GM12801 (cell line): ENCODE data around the gene KCNB1.

Source experiments
- TF ChIP-seq, protein P1 (sequence below): IDR thresholded peaks from one replicate; pipeline ENCODE4 v1.5.1; 2011; ENCODE audit warnings: control low read depth; ENCODE audit not compliant: insufficient read length; ENCODE audit errors: extremely low read depth

KCNB1 gene

DNA sequence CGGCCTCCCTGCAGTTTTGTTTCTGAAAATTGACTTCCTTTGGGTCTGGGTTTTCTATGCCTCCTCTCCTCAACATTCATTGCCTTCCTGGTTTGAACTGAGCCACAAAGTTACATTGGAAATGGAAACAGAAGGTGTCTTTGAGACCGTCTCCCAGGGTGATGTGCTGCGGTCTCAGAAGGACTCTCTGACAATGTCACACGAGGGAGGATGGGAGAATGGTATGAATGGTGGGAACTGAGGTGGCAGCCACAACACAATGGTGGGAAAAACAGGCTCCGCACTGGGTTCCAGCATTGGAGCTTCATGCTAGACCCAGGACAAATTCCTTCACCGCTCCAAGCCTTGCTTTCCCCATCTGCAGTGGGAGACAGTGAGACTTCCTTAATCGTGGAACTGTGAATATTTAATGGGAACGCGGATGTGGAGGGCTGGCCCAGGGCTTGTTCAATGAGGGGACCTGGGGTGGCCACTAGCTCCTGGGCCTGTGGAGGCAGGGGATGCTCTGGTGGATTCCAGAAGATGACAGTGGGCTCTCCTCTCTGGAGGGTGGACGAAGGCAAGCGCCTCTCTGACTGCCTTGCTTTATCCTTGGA, 73.9 kb downstream of the KCNB1 start:
- TF ChIP-seq, protein P1, sequence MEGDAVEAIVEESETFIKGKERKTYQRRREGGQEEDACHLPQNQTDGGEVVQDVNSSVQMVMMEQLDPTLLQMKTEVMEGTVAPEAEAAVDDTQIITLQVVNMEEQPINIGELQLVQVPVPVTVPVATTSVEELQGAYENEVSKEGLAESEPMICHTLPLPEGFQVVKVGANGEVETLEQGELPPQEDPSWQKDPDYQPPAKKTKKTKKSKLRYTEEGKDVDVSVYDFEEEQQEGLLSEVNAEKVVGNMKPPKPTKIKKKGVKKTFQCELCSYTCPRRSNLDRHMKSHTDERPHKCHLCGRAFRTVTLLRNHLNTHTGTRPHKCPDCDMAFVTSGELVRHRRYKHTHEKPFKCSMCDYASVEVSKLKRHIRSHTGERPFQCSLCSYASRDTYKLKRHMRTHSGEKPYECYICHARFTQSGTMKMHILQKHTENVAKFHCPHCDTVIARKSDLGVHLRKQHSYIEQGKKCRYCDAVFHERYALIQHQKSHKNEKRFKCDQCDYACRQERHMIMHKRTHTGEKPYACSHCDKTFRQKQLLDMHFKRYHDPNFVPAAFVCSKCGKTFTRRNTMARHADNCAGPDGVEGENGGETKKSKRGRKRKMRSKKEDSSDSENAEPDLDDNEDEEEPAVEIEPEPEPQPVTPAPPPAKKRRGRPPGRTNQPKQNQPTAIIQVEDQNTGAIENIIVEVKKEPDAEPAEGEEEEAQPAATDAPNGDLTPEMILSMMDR = no peak

DNA sequence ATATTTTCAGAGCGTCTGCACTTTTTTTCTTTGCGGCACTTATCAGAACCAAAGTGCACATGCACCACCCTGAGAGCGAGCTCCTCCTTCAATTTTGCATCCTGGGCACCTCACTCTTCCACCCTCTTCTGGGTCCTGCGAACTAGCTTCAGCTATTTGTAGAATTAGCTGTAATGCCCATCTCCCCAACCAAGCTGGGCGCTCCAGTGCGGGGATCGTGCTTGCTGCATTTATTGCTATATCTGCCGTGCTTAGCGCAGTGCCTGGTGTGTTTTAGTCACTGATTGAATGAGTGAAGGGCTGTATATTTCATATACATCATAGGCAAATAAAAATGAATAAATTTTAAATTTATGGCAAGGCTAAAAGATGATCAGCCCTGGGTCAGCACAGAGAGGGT, 75.8 kb downstream of the KCNB1 start:
- TF ChIP-seq, protein P1 = no peak

DNA sequence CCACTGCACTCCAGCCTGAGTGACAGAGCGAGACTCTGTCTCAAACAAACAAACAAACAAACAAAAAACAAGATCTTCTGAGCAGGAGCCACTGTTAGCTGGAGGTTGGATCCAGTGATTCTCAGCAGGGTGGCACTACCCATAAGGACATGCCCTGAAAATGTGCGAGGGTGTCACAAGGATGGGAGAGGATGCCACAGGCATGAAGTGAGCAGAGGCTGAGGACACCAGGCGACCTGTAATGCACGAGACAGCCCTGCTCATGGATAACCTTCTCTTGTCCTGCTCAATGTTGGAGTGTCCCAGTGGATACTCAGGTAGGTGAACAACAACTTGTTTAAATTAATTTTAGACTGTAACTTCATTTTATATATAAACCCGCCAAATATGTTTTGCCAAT, 76.8 kb downstream of the KCNB1 start:
- TF ChIP-seq, protein P1 = no peak

DNA sequence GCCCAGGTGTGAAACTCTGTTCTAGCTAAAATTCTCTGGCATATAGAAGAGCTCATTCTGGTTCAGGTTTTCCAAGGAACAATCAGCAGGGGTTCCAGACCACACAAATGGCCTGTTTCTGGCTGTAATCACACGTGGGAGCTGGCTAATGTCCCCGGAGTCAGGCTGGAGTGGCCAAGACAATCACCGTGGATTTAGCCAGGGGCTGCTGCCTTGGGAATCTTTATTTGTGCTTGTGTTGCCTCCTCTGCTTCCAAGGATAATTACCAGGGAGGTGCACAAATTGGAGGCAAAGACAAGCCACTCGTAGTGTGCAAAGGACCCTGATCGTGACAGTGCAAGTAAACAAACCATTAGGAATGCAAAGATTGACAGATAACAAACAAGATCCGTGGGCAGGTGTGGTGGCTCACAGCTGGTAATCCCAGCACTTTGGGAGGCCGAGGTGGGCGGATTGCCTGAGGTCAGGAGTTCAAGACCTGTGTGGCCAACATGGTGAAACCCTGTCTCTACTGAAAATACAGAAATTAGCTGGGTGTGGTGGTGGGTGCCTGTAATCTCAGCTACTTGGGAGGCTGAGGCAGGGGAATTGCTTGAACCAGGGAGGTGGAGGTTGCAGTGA, 77.3 kb downstream of the KCNB1 start:
- TF ChIP-seq, protein P1 = no peak

DNA sequence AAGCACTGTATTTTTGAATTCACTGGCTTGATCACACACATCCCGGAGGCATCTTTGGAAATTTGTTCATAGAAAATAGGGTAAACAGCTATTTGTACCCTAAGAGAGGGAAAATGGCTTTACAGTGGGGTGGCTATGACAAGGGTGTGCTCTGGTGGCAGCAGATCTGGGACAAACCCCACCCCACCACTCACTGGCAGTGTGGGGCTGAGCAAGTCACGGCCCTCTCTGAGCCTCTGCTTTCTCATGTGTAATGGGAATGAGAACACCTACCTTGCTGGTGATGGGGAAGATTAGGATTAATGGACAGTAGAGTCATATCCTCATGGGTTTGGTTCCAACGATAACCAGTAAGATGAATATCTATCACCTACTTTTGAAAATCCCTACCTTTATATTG, 78.0 kb downstream of the KCNB1 start:
- TF ChIP-seq, protein P1 = no peak

DNA sequence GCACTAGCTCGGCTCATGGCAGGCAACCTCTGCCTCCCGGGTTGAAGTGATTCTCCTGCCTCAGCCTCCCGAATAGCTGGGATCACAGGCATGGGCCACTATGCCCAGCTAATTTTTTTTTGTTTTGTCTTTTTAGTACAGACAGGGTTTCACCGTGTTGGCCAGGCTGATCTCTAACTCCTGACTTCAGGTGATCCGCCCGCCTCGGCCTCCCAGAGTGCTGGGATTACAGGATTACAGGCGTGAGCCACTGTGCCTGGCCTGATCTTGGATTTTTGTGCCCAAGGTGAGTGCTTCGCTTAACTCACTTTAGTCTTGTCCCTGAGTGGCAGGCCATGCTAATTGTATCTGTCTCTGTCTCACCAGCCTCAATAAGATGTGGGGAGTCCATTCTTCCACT, 78.6 kb downstream of the KCNB1 start:
- TF ChIP-seq, protein P1 = no peak

DNA sequence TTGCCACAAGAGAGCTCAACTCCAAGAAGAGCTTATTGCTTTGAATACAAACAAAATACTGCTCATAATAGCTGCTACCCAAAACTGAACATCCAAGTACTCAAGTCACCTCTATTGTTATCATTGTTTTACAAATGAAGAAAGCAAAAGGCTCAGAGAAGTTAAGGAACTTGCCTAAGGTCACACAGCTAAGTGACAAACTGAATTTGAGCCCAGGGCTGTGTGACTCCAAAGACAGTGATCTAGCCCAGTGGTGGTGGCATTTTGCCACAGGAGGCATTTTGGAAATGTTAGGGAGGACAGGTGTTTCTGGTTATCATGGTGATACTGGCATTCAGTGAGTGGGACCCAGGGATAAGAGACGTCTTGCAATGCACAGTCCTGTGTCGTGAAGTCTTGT, 79.5 kb downstream of the KCNB1 start:
- TF ChIP-seq, protein P1 = no peak
